Measurements from ENCODE around the gene RUNX2. TPM values are rescaled to one million over a fixed set of nuclear protein-coding genes. Genes with fewer than 3 reads are reported as not detected.

Gene RUNX2
- total RNA-seq, 1 donor from 2014 or later, result 0.09 TPM

DNA sequence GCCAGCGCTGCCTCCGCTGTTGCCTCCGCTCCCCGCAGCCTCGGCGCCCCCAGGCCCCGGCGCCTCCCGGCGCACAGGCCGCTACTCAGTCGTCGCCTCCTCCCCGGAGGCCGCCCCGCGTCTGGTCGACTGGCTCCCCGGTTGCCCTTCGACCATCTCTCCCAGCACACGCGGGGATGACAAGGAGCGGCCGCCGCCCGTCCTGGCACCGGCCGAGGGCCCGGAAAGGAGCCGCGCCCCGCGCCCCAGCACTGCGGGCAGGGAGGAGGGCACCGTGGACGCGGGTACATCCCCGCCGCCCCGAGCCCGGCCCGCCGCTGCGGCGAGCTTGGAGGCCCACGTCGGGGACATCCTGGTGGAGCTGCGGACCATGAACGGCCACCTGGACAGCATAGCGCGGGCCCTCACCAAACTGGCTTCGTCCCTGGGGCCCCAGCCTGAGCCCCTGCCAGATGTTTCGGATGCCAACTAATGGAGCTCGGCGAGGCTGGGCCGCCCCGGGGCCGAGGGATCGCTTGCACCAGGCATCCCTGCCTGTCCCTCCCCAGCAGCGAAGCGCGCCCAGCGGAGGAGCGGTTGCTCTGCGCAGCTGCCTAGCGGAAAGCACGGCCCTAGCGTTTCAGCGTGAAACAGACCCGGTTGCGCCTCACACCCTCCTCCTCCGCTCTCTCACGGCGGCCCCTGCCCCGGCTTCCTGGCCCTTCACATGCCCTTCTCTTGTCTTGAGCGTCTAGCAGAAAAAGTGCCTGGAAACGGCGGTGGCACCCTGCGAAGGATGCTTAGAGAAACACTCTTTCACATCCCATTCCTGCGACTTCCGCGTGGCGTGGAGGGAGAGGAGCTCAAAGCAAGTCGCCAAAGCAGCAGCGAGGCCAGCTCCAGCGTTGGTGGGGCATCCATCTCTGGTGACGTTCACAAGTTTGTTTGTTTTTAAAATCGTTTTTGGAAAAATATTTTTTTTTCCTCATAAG, 335.4 kb downstream of the RUNX2 start:
- peaks cover 11% of the 10 kb centered on the region for H3F3A ChIP-seq (ENCODE audit: low read depth)
- H3K9me3 ChIP-seq (ENCODE audit: low read depth), result no peaks in the 10 kb centered on the region
- DNase-seq (ENCODE audit: low spot score), result peak; percentile 73
- peaks cover 5% of the 10 kb centered on the region for H3K9me3 Mint-ChIP-seq
- H3K4me2 ChIP-seq, result peak overlapping the region; percentile 77
- H3K36me3 ChIP-seq, result no peaks in the 10 kb centered on the region
- H3K4me1 ChIP-seq, result peaks cover 26% of the 10 kb centered on the region
- H3K27ac Mint-ChIP-seq, result no peak overlapping the region
- peak overlapping the region; percentile 94 for H2AFZ ChIP-seq (replicated peaks)
- H3K9ac ChIP-seq, result no peak overlapping the region
- peaks cover 28% of the 10 kb centered on the region for H3K27me3 Mint-ChIP-seq (ENCODE audit: insufficient read depth, low read depth)
- no peaks in the 10 kb centered on the region for H3K79me2 ChIP-seq (ENCODE audit: low read depth)
- peak overlapping the region; percentile 48 for H3K4me3 ChIP-seq
- H3K27ac ChIP-seq, result no peak overlapping the region
- peak overlapping the region; percentile 78 for H3K4me3 Mint-ChIP-seq
- H4K20me1 ChIP-seq (ENCODE audit: low read depth), result no peaks in the 10 kb centered on the region
- peaks cover 51% of the 10 kb centered on the region for H3K27me3 ChIP-seq
- H3K36me3 Mint-ChIP-seq, result peaks cover 2% of the 10 kb centered on the region
- TF ChIP-seq EZH2 (IDR thresholded peaks at IDR 0.05), result peak; percentile 86
- TF ChIP-seq EZH2phosphoT487 (IDR thresholded peaks at IDR 0.05), result peak; percentile 85
- TF ChIP-seq, protein P1, sequence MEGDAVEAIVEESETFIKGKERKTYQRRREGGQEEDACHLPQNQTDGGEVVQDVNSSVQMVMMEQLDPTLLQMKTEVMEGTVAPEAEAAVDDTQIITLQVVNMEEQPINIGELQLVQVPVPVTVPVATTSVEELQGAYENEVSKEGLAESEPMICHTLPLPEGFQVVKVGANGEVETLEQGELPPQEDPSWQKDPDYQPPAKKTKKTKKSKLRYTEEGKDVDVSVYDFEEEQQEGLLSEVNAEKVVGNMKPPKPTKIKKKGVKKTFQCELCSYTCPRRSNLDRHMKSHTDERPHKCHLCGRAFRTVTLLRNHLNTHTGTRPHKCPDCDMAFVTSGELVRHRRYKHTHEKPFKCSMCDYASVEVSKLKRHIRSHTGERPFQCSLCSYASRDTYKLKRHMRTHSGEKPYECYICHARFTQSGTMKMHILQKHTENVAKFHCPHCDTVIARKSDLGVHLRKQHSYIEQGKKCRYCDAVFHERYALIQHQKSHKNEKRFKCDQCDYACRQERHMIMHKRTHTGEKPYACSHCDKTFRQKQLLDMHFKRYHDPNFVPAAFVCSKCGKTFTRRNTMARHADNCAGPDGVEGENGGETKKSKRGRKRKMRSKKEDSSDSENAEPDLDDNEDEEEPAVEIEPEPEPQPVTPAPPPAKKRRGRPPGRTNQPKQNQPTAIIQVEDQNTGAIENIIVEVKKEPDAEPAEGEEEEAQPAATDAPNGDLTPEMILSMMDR (IDR thresholded peaks at IDR 0.05), result no peak
- peaks cover 31% of the 10 kb centered on the region for H3K4me1 Mint-ChIP-seq

DNA sequence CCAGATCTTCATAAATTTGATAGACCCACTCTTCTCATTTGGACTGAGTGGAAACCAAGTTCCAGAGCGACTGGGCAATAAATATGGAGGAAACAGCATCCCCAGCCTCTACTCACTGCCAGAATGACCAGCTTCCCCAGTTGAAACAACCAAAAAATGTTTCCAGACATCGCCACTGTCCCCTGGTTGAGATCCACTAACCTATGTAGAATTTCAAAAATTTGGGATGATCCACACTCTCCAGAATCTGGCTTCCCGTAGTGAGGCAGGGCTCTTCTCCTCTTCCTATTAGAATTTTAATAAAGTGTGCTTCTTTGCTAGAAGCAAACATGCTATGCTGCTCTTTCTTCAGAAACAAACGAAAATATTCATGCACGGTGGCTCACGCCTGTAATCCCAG, 336.6 kb downstream of the RUNX2 start:
- no peak overlapping the region for H3K27ac ChIP-seq

DNA sequence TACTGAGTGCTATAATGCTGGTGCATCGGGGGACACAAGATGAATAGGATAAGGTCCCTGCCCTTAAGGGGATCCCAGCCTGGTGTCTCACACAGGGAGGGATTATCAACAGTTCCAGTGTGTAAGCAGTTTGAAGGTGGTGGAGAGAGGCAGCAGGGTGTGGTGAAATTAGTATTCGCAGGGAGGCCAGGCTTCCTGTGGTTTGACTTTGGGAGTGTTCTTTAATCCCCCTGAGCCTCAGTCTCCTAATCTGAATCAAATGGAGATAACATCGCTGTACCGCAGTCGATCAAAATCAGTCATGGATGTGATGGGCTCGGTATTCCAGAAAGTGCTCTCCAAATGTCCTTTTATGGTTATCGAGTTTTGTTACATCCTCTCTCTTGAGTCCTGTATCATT, 337.7 kb downstream of the RUNX2 start:
- H4K20me1 ChIP-seq (ENCODE audit: low read depth), result no peaks in the 10 kb centered on the region
- TF ChIP-seq, protein P1 (IDR thresholded peaks at IDR 0.05), result no peak
- TF ChIP-seq EZH2 (IDR thresholded peaks at IDR 0.05), result no peak
- no peak for TF ChIP-seq EZH2phosphoT487 (IDR thresholded peaks at IDR 0.05)

More for the DNA sequence above, 336.6 kb downstream of the RUNX2 start:
- Histone ChIP-seq H3K36me3 (no peaks in the 10 kb centered on the region), H3K27me3 (peaks cover 51% of the 10 kb centered on the region), H3K4me2 (no peak overlapping the region), H3K9ac (no peak overlapping the region), H3K4me1 (peaks cover 26% of the 10 kb centered on the region), H2AFZ (replicated peaks) (no peak overlapping the region), H4K20me1 (ENCODE audit: low read depth) (no peaks in the 10 kb centered on the region), H3K79me2 (ENCODE audit: low read depth) (no peaks in the 10 kb centered on the region), H3K4me3 (no peak overlapping the region), H3F3A (ENCODE audit: low read depth) (peaks cover 11% of the 10 kb centered on the region), H3K9me3 (ENCODE audit: low read depth) (no peaks in the 10 kb centered on the region)
- Mint-ChIP-seq H3K36me3 (peaks cover 2% of the 10 kb centered on the region), H3K9me3 (peaks cover 5% of the 10 kb centered on the region), H3K27me3 (ENCODE audit: insufficient read depth, low read depth) (peaks cover 28% of the 10 kb centered on the region), H3K4me3 (peak overlapping the region; percentile 21), H3K4me1 (peaks cover 31% of the 10 kb centered on the region), H3K27ac (no peak overlapping the region)
- TF ChIP-seq, protein P1 (IDR thresholded peaks at IDR 0.05), result no peak
- no peak for TF ChIP-seq EZH2 (IDR thresholded peaks at IDR 0.05)
- no peak for TF ChIP-seq EZH2phosphoT487 (IDR thresholded peaks at IDR 0.05)
- no peak for DNase-seq (ENCODE audit: low spot score)

More for the DNA sequence above, 337.7 kb downstream of the RUNX2 start:
- peaks cover 26% of the 10 kb centered on the region for H3K4me1 ChIP-seq
- H3K36me3 Mint-ChIP-seq, result peaks cover 2% of the 10 kb centered on the region
- peaks cover 11% of the 10 kb centered on the region for H3F3A ChIP-seq (ENCODE audit: low read depth)
- H3K79me2 ChIP-seq (ENCODE audit: low read depth), result no peaks in the 10 kb centered on the region
- H3K36me3 ChIP-seq, result no peaks in the 10 kb centered on the region
- H3K27ac Mint-ChIP-seq, result no peak overlapping the region
- H3K4me3 Mint-ChIP-seq, result no peak overlapping the region
- DNase-seq (ENCODE audit: low spot score), result peak; percentile 18
- no peaks in the 10 kb centered on the region for H3K9me3 ChIP-seq (ENCODE audit: low read depth)
- H3K27me3 Mint-ChIP-seq (ENCODE audit: insufficient read depth, low read depth), result peaks cover 28% of the 10 kb centered on the region
- H3K9ac ChIP-seq, result no peak overlapping the region
- H3K4me3 ChIP-seq, result no peak overlapping the region
- H3K4me1 Mint-ChIP-seq, result peaks cover 31% of the 10 kb centered on the region
- no peak overlapping the region for H2AFZ ChIP-seq (replicated peaks)
- peaks cover 44% of the 10 kb centered on the region for H3K27me3 ChIP-seq
- H3K9me3 Mint-ChIP-seq, result peaks cover 5% of the 10 kb centered on the region
- H3K4me2 ChIP-seq, result no peak overlapping the region
- no peak overlapping the region for H3K27ac ChIP-seq
